ENCODE measurements around the gene PPIE. TPM values are rescaled to one million over a fixed set of nuclear protein-coding genes. Genes with fewer than 3 reads are reported as not detected.

PPIE gene
- total RNA-seq, 1 experiment from 2014 or later, result 36.3 TPM

DNA sequence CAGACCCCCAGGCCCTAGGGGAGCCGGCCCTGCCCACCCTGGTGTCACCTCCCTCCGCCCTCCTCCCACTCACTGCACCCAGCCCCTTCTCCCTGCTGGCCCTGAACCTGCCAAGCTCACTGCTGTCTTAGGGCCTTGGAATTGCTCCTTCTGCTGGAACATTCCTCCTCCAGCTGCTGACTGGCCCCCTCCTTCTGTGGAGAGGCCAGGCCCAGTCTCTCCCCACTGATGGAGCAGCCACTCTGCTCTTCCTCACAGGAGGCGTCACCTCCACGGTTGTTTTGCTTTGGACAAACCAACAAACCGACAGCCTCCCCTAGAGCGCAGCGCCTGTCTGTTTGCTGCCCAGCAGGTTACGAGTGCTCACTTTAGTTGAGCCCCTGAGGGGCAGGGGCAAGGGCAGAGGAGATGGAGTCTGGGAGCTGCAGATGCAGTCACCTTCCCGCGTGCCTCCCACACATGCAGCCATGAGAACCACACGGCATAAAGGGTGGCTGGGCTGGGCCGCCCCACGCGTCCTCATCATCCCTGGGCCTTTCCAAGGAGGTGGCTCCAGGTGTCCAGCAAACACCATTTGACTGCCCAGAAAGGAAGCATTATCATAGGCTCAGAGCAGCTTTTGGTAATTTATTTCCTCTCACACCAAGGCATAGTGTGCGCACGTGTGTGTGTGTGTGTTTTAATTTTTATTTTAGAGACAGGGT, 23.0 kb downstream of the PPIE start:
- WGBS (ENCODE audit: extremely low coverage, insufficient read length, low lambda C conversion rate), result no CpG with 5 or more reads among the region's 16 CpGs

More for the DNA sequence above, 23.0 kb downstream of the PPIE start:
- Histone ChIP-seq H2BK120ac (ENCODE audit: low read depth, low read length, poor library complexity, severe bottlenecking) (no peak overlapping the region), H3K79me1 (ENCODE audit: insufficient read depth, low read depth, low read length, poor library complexity, severe bottlenecking) (no peaks in the 10 kb centered on the region), H3K56ac (ENCODE audit: insufficient read length, low read depth, low read length) (no peak overlapping the region), H2AFZ (ENCODE audit: low read length) (no peak overlapping the region), H3K23ac (ENCODE audit: insufficient read length, low read depth, low read length) (no peak overlapping the region), H3T11ph (ENCODE audit: low read length) (no peak overlapping the region), H3K9me3 (ENCODE audit: control insufficient read depth, low read depth, low read length) (peaks cover 5% of the 10 kb centered on the region), H3K79me2 (ENCODE audit: insufficient read depth, low read length) (no peaks in the 10 kb centered on the region), H4K20me1 (ENCODE audit: control insufficient read depth, insufficient read depth, insufficient read length) (no peaks in the 10 kb centered on the region), H4K91ac (ENCODE audit: insufficient read length, low read depth, low read length) (no peak overlapping the region), H4K5ac (ENCODE audit: insufficient read length, low read depth, low read length) (no peak overlapping the region), H2AK5ac (ENCODE audit: insufficient read length, low read length) (no peak overlapping the region), H3K18ac (ENCODE audit: insufficient read length, low read depth, low read length) (no peak overlapping the region), H2BK20ac (ENCODE audit: low read depth, low read length, poor library complexity, severe bottlenecking) (no peak overlapping the region), H3K4me1 (ENCODE audit: insufficient read depth, low read length) (no peaks in the 10 kb centered on the region), H3K23me2 (ENCODE audit: insufficient read length, low read depth, low read length, poor library complexity, severe bottlenecking) (no peaks in the 10 kb centered on the region), H2BK12ac (ENCODE audit: insufficient read length, low read depth, low read length) (no peak overlapping the region), H3K27ac (ENCODE audit: insufficient read length, low read depth, low read length) (no peak overlapping the region), H2BK5ac (ENCODE audit: insufficient read length, low read length) (no peak overlapping the region), H3K27me3 (ENCODE audit: insufficient read depth, low read length) (no peaks in the 10 kb centered on the region), H4K8ac (replicated peaks; ENCODE audit: insufficient read length, low read depth, low read length) (no peak overlapping the region), H2BK15ac (ENCODE audit: low read depth, low read length) (no peak overlapping the region), H3K4me2 (ENCODE audit: insufficient read depth, insufficient read length, low read length) (no peak overlapping the region), H3K14ac (ENCODE audit: insufficient read depth, low read length) (no peak overlapping the region), H3K4ac (ENCODE audit: low read depth, low read length) (no peak overlapping the region), H3K9ac (ENCODE audit: extremely low read depth, insufficient read length, low read length) (no peak overlapping the region)
- Mint-ChIP-seq H3K4me3 (no peak overlapping the region), H3K27me3 (ENCODE audit: low read depth) (peaks cover 5% of the 10 kb centered on the region), H3K36me3 (ENCODE audit: insufficient read depth in 1 of 3, low read depth in 3 of 3) (peaks cover 9 to 33% (median 16%) of the 10 kb centered on the region in 3 experiments), H3K4me1 (no peaks in the 10 kb centered on the region), H3K27ac (no peak overlapping the region), H3K9me3 (peaks cover 7 to 8% of the 10 kb centered on the region in 2 experiments; a peak in 4 of 5 replicates)
- TF ChIP-seq, protein P1, sequence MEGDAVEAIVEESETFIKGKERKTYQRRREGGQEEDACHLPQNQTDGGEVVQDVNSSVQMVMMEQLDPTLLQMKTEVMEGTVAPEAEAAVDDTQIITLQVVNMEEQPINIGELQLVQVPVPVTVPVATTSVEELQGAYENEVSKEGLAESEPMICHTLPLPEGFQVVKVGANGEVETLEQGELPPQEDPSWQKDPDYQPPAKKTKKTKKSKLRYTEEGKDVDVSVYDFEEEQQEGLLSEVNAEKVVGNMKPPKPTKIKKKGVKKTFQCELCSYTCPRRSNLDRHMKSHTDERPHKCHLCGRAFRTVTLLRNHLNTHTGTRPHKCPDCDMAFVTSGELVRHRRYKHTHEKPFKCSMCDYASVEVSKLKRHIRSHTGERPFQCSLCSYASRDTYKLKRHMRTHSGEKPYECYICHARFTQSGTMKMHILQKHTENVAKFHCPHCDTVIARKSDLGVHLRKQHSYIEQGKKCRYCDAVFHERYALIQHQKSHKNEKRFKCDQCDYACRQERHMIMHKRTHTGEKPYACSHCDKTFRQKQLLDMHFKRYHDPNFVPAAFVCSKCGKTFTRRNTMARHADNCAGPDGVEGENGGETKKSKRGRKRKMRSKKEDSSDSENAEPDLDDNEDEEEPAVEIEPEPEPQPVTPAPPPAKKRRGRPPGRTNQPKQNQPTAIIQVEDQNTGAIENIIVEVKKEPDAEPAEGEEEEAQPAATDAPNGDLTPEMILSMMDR (conservative IDR thresholded peaks at IDR 0.05), result no peak
- no peak for DNase-seq
